HepG2 (cell line): ENCODE measurements around the gene ZMYM3. TPM values are rescaled to one million over a fixed set of nuclear protein-coding genes. Genes with fewer than 3 reads are reported as not detected.
A peak's percentile ranks its signal among the peaks of the same experiment; 100 is the strongest.

ENCODE experiments used
- ATF1 ChIP-seq: IDR thresholded peaks from 2 replicates; pipeline ENCODE4 v1.6.1; 2016; ENCODE audit warnings: mild to moderate bottlenecking, control low read depth
- GATAD1 ChIP-seq: IDR thresholded peaks from 2 replicates; pipeline ENCODE4 v1.6.1; 2016; ENCODE audit warnings: missing genetic modification reagents, missing compliant biosample characterization
- HDAC1 ChIP-seq: sonication (generic); formaldehyde crosslinking; IDR thresholded peaks from 2 replicates; pipeline ENCODE4 v1.5.1; 2020; ENCODE audit warnings: mild to moderate bottlenecking, missing genetic modification reagents
- HHEX ChIP-seq: IDR thresholded peaks from 2 replicates; pipeline ENCODE4 v1.6.1; 2016; ENCODE audit warnings: control low read depth
- NBN ChIP-seq: fragments of 450-650 bp; conservative IDR thresholded peaks from 2 replicates; pipeline ENCODE4 v1.6.1; 2017
- NFE2L2 ChIP-seq: fragments of 150-350 bp; IDR thresholded peaks from 2 replicates; pipeline ENCODE4 v1.6.1; 2014; ENCODE audit warnings: low read length
- NFKB2 ChIP-seq: sonication (generic); formaldehyde crosslinking; IDR thresholded peaks from 2 replicates; pipeline ENCODE4 v1.4.0; 2020; ENCODE audit warnings: missing genetic modification reagents, borderline replicate concordance
- NONO ChIP-seq, 2 experiments: fragments of 450-650 bp in 1 of 2; sonication (generic) in 1 of 2; formaldehyde crosslinking in 1 of 2; IDR thresholded peaks in 1 of 2; conservative IDR thresholded peaks in 1 of 2; 2 replicates each; pipeline versions ENCODE4 v1.6.1 to v1.8.0; 2017 to 2022; ENCODE audit warnings: mild to moderate bottlenecking in 1 of 2, missing genetic modification reagents in 1 of 2, moderate library complexity in 1 of 2
- PHB2 ChIP-seq: fragments of 450-650 bp; IDR thresholded peaks from 2 replicates; pipeline ENCODE4 v1.6.1; 2018; ENCODE audit not compliant: partially characterized antibody
- POLR2A ChIP-seq, 2 experiments: IDR thresholded peaks; 2 replicates each; pipeline ENCODE4 v1.6.1; 2011; ENCODE audit warnings: low read depth in 2 of 2, low read length in 2 of 2, mild to moderate bottlenecking in 1 of 2, moderate library complexity in 1 of 2; ENCODE audit not compliant: insufficient read depth in 1 of 2
- SATB2 ChIP-seq: sonication (generic); formaldehyde crosslinking; IDR thresholded peaks from 2 replicates; pipeline ENCODE4 v1.5.0; 2020; ENCODE audit warnings: missing genetic modification reagents
- TBX3 ChIP-seq: fragments of 450-650 bp; IDR thresholded peaks from 2 replicates; pipeline ENCODE4 v1.6.1; 2017; ENCODE audit warnings: antibody characterized with exemption, mild to moderate bottlenecking, inconsistent platforms, borderline replicate concordance
- ZBTB38 ChIP-seq: sonication (generic); formaldehyde crosslinking; IDR thresholded peaks from 2 replicates; pipeline ENCODE4 v1.5.1; 2020; ENCODE audit warnings: mild to moderate bottlenecking, missing genetic modification reagents
- ZNF331 ChIP-seq: sonication (generic); formaldehyde crosslinking; IDR thresholded peaks from 2 replicates; pipeline ENCODE4 v1.4.0; 2020; ENCODE audit warnings: missing genetic modification reagents
- ZNF569 ChIP-seq: sonication (generic); formaldehyde crosslinking; IDR thresholded peaks from 2 replicates; pipeline ENCODE4 v1.5.0; 2020; ENCODE audit warnings: mild to moderate bottlenecking, missing genetic modification reagents, moderate library complexity, borderline replicate concordance
- ZNF607 ChIP-seq: sonication (generic); formaldehyde crosslinking; IDR thresholded peaks from 2 replicates; pipeline ENCODE4 v1.5.1; 2020; ENCODE audit warnings: missing genetic modification reagents, mild to moderate bottlenecking, borderline replicate concordance
- ZNF670 ChIP-seq: sonication (generic); formaldehyde crosslinking; IDR thresholded peaks from 2 replicates; pipeline ENCODE4 v1.8.0; 2022; ENCODE audit warnings: mild to moderate bottlenecking, missing genetic modification reagents, borderline replicate concordance
- ZNF768 ChIP-seq: sonication (generic); formaldehyde crosslinking; IDR thresholded peaks from 2 replicates; pipeline ENCODE4 v1.4.0; 2020; ENCODE audit warnings: missing genetic modification reagents
- ZSCAN30 ChIP-seq: sonication (generic); formaldehyde crosslinking; IDR thresholded peaks from 2 replicates; pipeline ENCODE4 v1.5.0; 2020; ENCODE audit warnings: mild to moderate bottlenecking, missing genetic modification reagents
- polyA plus RNA-seq, 8 experiments: library from polyadenylated mRNA; depleted of rRNA in 3 of 8; stranded (reverse) in 7 of 8; unstranded in 1 of 8; fragments of >200 nt; fragmentation: Illumina TruSeq in 4 of 8; extraction: Trizol in 4 of 8; gene quantifications; 2 replicates each; pipeline versions ENCODE4 v1.2.1 to v1.2.3, GENCODE V29; 2011 to 2016; ENCODE audit warnings: low read depth in 4 of 8, missing spikeins in 1 of 8, mixed read lengths in 1 of 8; ENCODE audit not compliant: insufficient read depth in 1 of 8
- total RNA-seq, 5 experiments: library from RNA; depleted of rRNA; stranded (reverse); fragments of >200 nt; fragmentation: Illumina TruSeq; extraction: Trizol; gene quantifications; 2 replicates each; pipeline ENCODE4 v1.2.3, GENCODE V29; 2016; ENCODE audit warnings: low read depth in 1 of 5
- TF ChIP-seq, protein P1 (sequence below): sonication (generic); formaldehyde crosslinking; IDR thresholded peaks from 2 replicates; pipeline ENCODE4; 2020; ENCODE audit warnings: missing genetic modification reagents, mild to moderate bottlenecking, borderline replicate concordance
- TF ChIP-seq, protein P2 (sequence below): sonication (generic); formaldehyde crosslinking; IDR thresholded peaks from 2 replicates; pipeline ENCODE4 v1.5.0; 2020; ENCODE audit warnings: missing genetic modification reagents, mild to moderate bottlenecking, borderline replicate concordance
- TF ChIP-seq, protein P3 (sequence below): sonication (generic); formaldehyde crosslinking; IDR thresholded peaks from 2 replicates; pipeline ENCODE4 v1.4.0; 2020; ENCODE audit warnings: missing genetic modification reagents
- TF ChIP-seq, protein P4 (sequence below): sonication (generic); formaldehyde crosslinking; IDR thresholded peaks from 2 replicates; pipeline ENCODE4 v1.5.0; 2020; ENCODE audit warnings: mild to moderate bottlenecking, missing genetic modification reagents

Gene ZMYM3
- total and polyA plus RNA-seq, 2 of the 13 experiments (the other 11 are each of a cell fraction or from before 2014, with no cell fraction given) = 26.4 to 35.4 TPM

DNA sequence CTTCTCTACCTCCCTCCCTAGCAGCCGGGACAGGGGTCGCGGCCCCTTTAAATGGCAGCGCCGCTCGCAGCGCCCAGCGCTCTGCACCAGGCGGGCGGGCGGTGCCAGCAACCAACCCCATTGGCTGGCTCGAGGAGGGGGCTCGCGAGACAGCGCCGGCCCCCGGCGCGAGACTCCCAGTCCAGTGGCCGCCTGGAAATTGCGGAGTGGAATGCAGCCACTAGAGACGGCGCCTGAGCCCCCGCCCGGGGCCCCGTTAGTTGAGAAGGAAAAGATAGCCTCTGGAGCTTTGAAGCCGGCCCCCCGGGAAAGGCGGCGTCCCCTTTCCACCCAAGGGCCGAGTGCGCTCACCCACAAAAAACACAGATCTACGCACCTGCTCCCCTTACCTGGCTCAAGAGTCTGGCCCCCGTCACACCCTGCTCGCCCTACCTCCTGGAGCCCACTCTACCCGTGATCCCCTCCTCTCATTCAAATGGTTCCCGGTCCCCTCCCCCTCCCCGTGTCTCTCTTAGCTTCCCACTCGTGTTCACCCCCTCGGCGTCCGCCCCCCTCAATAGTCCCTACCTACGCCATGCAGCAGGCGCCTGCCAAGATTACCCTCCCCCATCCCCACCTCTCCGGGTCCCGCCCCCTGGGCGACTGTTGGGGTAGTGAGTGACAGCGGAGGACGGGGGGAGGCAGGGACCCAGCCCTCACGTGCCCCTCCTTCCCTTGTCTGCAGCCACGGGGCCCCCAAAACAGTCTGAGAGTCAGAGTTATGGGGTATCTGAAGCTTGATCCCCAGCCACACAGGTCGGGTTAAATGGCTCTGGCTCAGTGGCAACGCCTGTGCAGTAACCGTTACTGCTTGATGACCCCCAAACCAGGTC, at the start of gene ZMYM3 (continued):
- TF ChIP-seq, protein P1, sequence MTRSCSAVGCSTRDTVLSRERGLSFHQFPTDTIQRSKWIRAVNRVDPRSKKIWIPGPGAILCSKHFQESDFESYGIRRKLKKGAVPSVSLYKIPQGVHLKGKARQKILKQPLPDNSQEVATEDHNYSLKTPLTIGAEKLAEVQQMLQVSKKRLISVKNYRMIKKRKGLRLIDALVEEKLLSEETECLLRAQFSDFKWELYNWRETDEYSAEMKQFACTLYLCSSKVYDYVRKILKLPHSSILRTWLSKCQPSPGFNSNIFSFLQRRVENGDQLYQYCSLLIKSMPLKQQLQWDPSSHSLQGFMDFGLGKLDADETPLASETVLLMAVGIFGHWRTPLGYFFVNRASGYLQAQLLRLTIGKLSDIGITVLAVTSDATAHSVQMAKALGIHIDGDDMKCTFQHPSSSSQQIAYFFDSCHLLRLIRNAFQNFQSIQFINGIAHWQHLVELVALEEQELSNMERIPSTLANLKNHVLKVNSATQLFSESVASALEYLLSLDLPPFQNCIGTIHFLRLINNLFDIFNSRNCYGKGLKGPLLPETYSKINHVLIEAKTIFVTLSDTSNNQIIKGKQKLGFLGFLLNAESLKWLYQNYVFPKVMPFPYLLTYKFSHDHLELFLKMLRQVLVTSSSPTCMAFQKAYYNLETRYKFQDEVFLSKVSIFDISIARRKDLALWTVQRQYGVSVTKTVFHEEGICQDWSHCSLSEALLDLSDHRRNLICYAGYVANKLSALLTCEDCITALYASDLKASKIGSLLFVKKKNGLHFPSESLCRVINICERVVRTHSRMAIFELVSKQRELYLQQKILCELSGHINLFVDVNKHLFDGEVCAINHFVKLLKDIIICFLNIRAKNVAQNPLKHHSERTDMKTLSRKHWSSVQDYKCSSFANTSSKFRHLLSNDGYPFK = no peak; the same call in 1 of the 2 replicates
- TF ChIP-seq ZNF607 (CRISPR knock-in tag) (no peak), SATB2 (CRISPR knock-in tag) (no peak), ZBTB38 (no peak), ZNF331 (no peak), NFE2L2 (no peak), POLR2A (IDR thresholded peaks at IDR 0.05; ENCODE audit: insufficient read depth in 1 of 2, low read depth in 2 of 2, low read length in 2 of 2) (peak in 1 of 2 experiments; percentile 48; a peak in 1 of 4 replicates), ZSCAN30 (CRISPR knock-in tag) (no peak), HHEX (no peak), TBX3 (no peak), ZNF569 (CRISPR knock-in tag) (no peak), NFKB2 (CRISPR knock-in tag) (no peak), PHB2 (no peak), ZNF670 (CRISPR knock-in tag) (no peak), NONO (IDR thresholded peaks at IDR 0.05) (no peak), NONO (CRISPR knock-in tag; conservative IDR thresholded peaks at IDR 0.05) (no peak), GATAD1 (CRISPR knock-in tag) (0 out of 2 replicates have a peak, but pooled peaks have one; percentile 28), ATF1 (no peak), ZNF768 (CRISPR knock-in tag) (no peak), NBN (no peak), HDAC1 (CRISPR knock-in tag) (peak; percentile 16; the same call in 1 of the 2 replicates)
- TF ChIP-seq, protein P2, sequence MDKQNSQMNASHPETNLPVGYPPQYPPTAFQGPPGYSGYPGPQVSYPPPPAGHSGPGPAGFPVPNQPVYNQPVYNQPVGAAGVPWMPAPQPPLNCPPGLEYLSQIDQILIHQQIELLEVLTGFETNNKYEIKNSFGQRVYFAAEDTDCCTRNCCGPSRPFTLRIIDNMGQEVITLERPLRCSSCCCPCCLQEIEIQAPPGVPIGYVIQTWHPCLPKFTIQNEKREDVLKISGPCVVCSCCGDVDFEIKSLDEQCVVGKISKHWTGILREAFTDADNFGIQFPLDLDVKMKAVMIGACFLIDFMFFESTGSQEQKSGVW (CRISPR knock-in tag) = no peak
- TF ChIP-seq, protein P3, sequence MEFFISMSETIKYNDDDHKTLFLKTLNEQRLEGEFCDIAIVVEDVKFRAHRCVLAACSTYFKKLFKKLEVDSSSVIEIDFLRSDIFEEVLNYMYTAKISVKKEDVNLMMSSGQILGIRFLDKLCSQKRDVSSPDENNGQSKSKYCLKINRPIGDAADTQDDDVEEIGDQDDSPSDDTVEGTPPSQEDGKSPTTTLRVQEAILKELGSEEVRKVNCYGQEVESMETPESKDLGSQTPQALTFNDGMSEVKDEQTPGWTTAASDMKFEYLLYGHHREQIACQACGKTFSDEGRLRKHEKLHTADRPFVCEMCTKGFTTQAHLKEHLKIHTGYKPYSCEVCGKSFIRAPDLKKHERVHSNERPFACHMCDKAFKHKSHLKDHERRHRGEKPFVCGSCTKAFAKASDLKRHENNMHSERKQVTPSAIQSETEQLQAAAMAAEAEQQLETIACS (CRISPR knock-in tag) = no peak
- TF ChIP-seq, protein P4, sequence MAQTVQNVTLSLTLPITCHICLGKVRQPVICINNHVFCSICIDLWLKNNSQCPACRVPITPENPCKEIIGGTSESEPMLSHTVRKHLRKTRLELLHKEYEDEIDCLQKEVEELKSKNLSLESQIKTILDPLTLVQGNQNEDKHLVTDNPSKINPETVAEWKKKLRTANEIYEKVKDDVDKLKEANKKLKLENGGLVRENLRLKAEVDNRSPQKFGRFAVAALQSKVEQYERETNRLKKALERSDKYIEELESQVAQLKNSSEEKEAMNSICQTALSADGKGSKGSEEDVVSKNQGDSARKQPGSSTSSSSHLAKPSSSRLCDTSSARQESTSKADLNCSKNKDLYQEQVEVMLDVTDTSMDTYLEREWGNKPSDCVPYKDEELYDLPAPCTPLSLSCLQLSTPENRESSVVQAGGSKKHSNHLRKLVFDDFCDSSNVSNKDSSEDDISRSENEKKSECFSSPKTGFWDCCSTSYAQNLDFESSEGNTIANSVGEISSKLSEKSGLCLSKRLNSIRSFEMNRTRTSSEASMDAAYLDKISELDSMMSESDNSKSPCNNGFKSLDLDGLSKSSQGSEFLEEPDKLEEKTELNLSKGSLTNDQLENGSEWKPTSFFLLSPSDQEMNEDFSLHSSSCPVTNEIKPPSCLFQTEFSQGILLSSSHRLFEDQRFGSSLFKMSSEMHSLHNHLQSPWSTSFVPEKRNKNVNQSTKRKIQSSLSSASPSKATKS = no peak
